ENCODE results near the gene TMEM255B. TPM values are rescaled to one million over a fixed set of nuclear protein-coding genes. Genes with fewer than 3 reads are reported as not detected.

Gene TMEM255B
- total and polyA plus RNA-seq, 2 of the 4 experiments (the other 2 are of a cell fraction) = 0.36 to 0.94 TPM

DNA sequence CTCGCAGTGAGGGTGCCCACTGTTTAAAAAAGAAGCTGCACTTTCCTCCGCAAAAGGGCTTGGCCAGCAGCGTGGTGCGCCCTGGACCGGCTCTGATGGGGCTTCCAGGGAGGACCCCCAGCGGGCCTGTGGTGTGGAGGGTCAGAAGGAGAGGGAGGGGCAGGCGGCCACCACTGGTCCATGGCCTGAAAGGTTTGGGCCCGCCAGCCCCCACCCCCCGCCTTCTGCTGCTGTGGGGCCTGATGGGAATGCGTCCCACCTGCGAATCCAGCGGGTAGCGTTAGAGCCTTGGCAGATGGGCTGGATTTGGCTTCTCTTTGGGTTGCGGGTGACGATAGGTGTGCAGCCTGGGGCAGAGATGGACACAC lies 34.7 kb downstream of the TMEM255B start:
- POLR2A ChIA-PET (ENCODE audit: unreplicated experiment) = no interaction called here
- Histone ChIP-seq H3K36me3 (ENCODE audit: control insufficient read depth, insufficient read depth, low read length) (no peaks in the 10 kb centered on the region), H2BK5ac (ENCODE audit: low read depth, low read length, poor library complexity, severe bottlenecking) (no peak overlapping the region), H2BK20ac (ENCODE audit: low read depth, low read length) (no peak overlapping the region), H3K4me3 (ENCODE audit: insufficient read depth, low read depth, low read length) (no peak overlapping the region), H3K9me1 (ENCODE audit: insufficient read depth, low read length) (peaks cover 6% of the 10 kb centered on the region; the same call in 1 of the 2 replicates), H2BK120ac (ENCODE audit: low read depth, low read length) (no peak overlapping the region), H3K27ac (ENCODE audit: insufficient read depth, low read length) (no peak overlapping the region), H4K20me1 (ENCODE audit: insufficient read depth, low read length) (no peaks in the 10 kb centered on the region; the same call in 1 of the 2 replicates), H3K4me1 (ENCODE audit: control insufficient read depth, insufficient read depth, low read length) (peaks cover under 1% of the 10 kb centered on the region; the same call in 1 of the 2 replicates), H3K23ac (ENCODE audit: low read depth, low read length) (no peak overlapping the region), H3K79me1 (ENCODE audit: low read depth in 1 of 2, low read length in 2 of 2) (no peaks in the 10 kb centered on the region), H3K9ac (ENCODE audit: low read depth, low read length) (no peak overlapping the region), H4K5ac (ENCODE audit: low read depth, low read length) (no peak overlapping the region), H4K8ac (ENCODE audit: low read depth in 2 of 2, low read length in 2 of 2) (no peak overlapping the region), H2AFZ (replicated peaks; ENCODE audit: low read length, poor library complexity) (no peak overlapping the region), H4K91ac (ENCODE audit: insufficient read depth, low read depth, low read length) (no peak overlapping the region), H3K18ac (ENCODE audit: low read depth, low read length) (no peak overlapping the region), H3K27me3 (ENCODE audit: control insufficient read depth, insufficient read depth, low read length) (peaks cover 27% of the 10 kb centered on the region), H3K4me2 (ENCODE audit: low read depth, low read length) (no peak overlapping the region), H2BK15ac (ENCODE audit: low read depth, low read length) (no peak overlapping the region), H2AK5ac (ENCODE audit: low read depth, low read length) (no peak overlapping the region), H3K14ac (replicated peaks; ENCODE audit: low read depth, low read length) (no peak overlapping the region), H3K9me3 (ENCODE audit: control insufficient read depth, insufficient read depth, low read length) (no peaks in the 10 kb centered on the region), H3K56ac (ENCODE audit: extremely low read depth, insufficient read depth, low read length) (no peak overlapping the region), H2AK9ac (replicated peaks; ENCODE audit: low read depth, low read length, poor library complexity) (no peak overlapping the region), H3K4ac (ENCODE audit: low read depth, low read length) (no peak overlapping the region)
- CTCF ChIA-PET = no interaction called here
- no peak for DNase-seq
- no peak for ATAC-seq (ENCODE audit: low read depth)
- intact Hi-C loops (cut with micrococcal nuclease) = no loop called here
- whole genome bisulfite sequencing, 2 experiments (ENCODE audit: extremely low coverage in 2 of 2, insufficient read length in 1 of 2) = 86% methylated on average over 9 of the region's 15 CpGs; no CpG with 5 or more reads in 1 of the 2 experiments
- dilution Hi-C loops (cut with HindIII; ENCODE audit: low sequenced_read_pairs, unreplicated experiment) = no loop called here
- in situ Hi-C loops (cut with MboI; ENCODE audit: low sequenced_read_pairs) = no loop called here
- BruUV-seq (replicated peaks) = no TSS peak
- TF ChIP-seq, protein P1, sequence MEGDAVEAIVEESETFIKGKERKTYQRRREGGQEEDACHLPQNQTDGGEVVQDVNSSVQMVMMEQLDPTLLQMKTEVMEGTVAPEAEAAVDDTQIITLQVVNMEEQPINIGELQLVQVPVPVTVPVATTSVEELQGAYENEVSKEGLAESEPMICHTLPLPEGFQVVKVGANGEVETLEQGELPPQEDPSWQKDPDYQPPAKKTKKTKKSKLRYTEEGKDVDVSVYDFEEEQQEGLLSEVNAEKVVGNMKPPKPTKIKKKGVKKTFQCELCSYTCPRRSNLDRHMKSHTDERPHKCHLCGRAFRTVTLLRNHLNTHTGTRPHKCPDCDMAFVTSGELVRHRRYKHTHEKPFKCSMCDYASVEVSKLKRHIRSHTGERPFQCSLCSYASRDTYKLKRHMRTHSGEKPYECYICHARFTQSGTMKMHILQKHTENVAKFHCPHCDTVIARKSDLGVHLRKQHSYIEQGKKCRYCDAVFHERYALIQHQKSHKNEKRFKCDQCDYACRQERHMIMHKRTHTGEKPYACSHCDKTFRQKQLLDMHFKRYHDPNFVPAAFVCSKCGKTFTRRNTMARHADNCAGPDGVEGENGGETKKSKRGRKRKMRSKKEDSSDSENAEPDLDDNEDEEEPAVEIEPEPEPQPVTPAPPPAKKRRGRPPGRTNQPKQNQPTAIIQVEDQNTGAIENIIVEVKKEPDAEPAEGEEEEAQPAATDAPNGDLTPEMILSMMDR (conservative IDR thresholded peaks at IDR 0.05; ENCODE audit: low read depth, low read length) = no peak
- TF ChIP-seq NFE2L2 (IDR thresholded peaks at IDR 0.05; ENCODE audit: low read depth, low read length) (no peak), RAD21 (IDR thresholded peaks at IDR 0.05; ENCODE audit: low read length) (no peak), USF2 (IDR thresholded peaks at IDR 0.05; ENCODE audit: low read depth, low read length) (no peak), ELK1 (IDR thresholded peaks at IDR 0.05; ENCODE audit: borderline replicate concordance, low read depth, low read length) (no peak), MXI1 (IDR thresholded peaks at IDR 0.05; ENCODE audit: borderline replicate concordance, low read depth, low read length) (no peak), RFX5 (IDR thresholded peaks at IDR 0.05; ENCODE audit: low read depth, low read length) (no peak), CHD1 (IDR thresholded peaks at IDR 0.05; ENCODE audit: low read depth, low read length) (no peak), BHLHE40 (IDR thresholded peaks at IDR 0.05; ENCODE audit: low read depth, low read length) (no peak), POLR2A (IDR thresholded peaks at IDR 0.05; ENCODE audit: low read depth, low read length) (no peak), MAZ (IDR thresholded peaks at IDR 0.05; ENCODE audit: borderline replicate concordance, low read depth, low read length) (no peak), MAFK (IDR thresholded peaks at IDR 0.05; ENCODE audit: low read depth, low read length) (no peak), FOS (IDR thresholded peaks at IDR 0.05; ENCODE audit: low read depth, low read length) (no peak), CEBPB (IDR thresholded peaks at IDR 0.05; ENCODE audit: low read depth, low read length) (no peak), SMC3 (IDR thresholded peaks at IDR 0.05; ENCODE audit: low read depth, low read length) (no peak)

All from IMR-90 (cell line).